Small intestine (tissue), 7 donors: Measurements from ENCODE around the gene SBSN. TPM values are rescaled to one million over a fixed set of nuclear protein-coding genes. Genes with fewer than 3 reads are reported as not detected.

ENCODE experiments used
- DNase-seq, 2 donors: peaks; one replicate each; pipeline versions ENCODE4 v3.0.0 to v3.0.0-alpha.2; 2013
- FAIRE-seq: peaks from 2 replicates; lab custom pipeline; 2012; peaks lifted over from hg19 to GRCh38; lab: Jason Lieb, UNC
- H3K27ac ChIP-seq, 3 donors: one replicate each; pipeline ENCODE4 v1.5.1; 2013; ENCODE audit warnings: low read length in 2 of 3, mild to moderate bottlenecking in 2 of 3, control low read depth in 1 of 3, inconsistent platforms in 1 of 3, low read depth in 1 of 3, moderate library complexity in 1 of 3
- H3K27me3 ChIP-seq, 3 donors: one replicate each; pipeline ENCODE4 v1.6.1; 2013; ENCODE audit warnings: low read length in 3 of 3, inconsistent platforms in 1 of 3; ENCODE audit not compliant: control insufficient read depth in 3 of 3, insufficient read depth in 3 of 3
- H3K36me3 ChIP-seq, 3 donors: one replicate each; pipeline ENCODE4 v1.6.1; 2013; ENCODE audit warnings: low read length in 3 of 3, inconsistent platforms in 1 of 3, low read depth in 1 of 3, mild to moderate bottlenecking in 1 of 3, moderate library complexity in 1 of 3; ENCODE audit not compliant: control insufficient read depth in 3 of 3, insufficient read depth in 2 of 3
- H3K4me1 ChIP-seq, 3 donors: one replicate each; pipeline ENCODE4 v1.6.1; 2013; ENCODE audit warnings: low read length in 2 of 3, inconsistent platforms in 1 of 3, low read depth in 1 of 3, mild to moderate bottlenecking in 1 of 3, moderate library complexity in 1 of 3; ENCODE audit not compliant: control insufficient read depth in 3 of 3, insufficient read depth in 2 of 3
- H3K4me3 ChIP-seq, 3 donors: one replicate each; pipeline ENCODE4 v1.5.1; 2013; ENCODE audit warnings: low read length in 3 of 3, control low read depth in 1 of 3, inconsistent platforms in 1 of 3, low read depth in 1 of 3, mild to moderate bottlenecking in 1 of 3, moderate library complexity in 1 of 3
- H3K9me3 ChIP-seq, 2 donors: one replicate each; pipeline ENCODE4 v1.6.1; 2013; ENCODE audit warnings: low read depth in 1 of 2, low read length in 1 of 2; ENCODE audit not compliant: control insufficient read depth in 2 of 2, insufficient read depth in 1 of 2
- WGBS, 3 donors: extraction: QIAGEN DNeasy Blood & Tissue Kit; methylation state at CpG; one replicate each; pipeline ENCODE4 v1.1.7; 2013; 5-methylcytosine and 5-hydroxymethylcytosine counted together
- polyA plus RNA-seq, 4 donors: library from polyadenylated mRNA; stranded (reverse) in 3 of 4; unstranded in 1 of 4; fragments of 200-250 nt in 3 of 4; fragments of 120-200 nt in 1 of 4; gene quantifications; one replicate each; pipeline versions ENCODE4 v1.2.1 to v1.2.3, GENCODE V29; 2013
- donor health status: healthy with polysubstance abuse.
- donor health status: control.
- donor health status: control.
- donor health status: Bipolar disorder and iron deficiency.
- donor health status: healthy.

The SBSN gene
- polyA plus RNA-seq, 4 donors, result 0.07 to 1.8 (median 0.54) TPM; not detected in 1

- Histone ChIP-seq H3K27me3 (peaks cover 3 to 35% (median 11%) of the 10 kb centered on the region in 3 donors), H3K27ac (no peak overlapping the region), H3K4me1 (no peaks in the 10 kb centered on the region), H3K36me3 (no peaks in the 10 kb centered on the region), H3K4me3 (no peak overlapping the region), H3K9me3 (no peaks in the 10 kb centered on the region)
- 77 to 87% (median 84%) methylated on average over 16 of the region's 16 CpGs for WGBS, 3 donors
- DNase-seq (no peak), FAIRE-seq (no peak)
These were observed 28.9 kb upstream of the SBSN start for GRCh38 chr19:35556846-35557538.

DNA sequence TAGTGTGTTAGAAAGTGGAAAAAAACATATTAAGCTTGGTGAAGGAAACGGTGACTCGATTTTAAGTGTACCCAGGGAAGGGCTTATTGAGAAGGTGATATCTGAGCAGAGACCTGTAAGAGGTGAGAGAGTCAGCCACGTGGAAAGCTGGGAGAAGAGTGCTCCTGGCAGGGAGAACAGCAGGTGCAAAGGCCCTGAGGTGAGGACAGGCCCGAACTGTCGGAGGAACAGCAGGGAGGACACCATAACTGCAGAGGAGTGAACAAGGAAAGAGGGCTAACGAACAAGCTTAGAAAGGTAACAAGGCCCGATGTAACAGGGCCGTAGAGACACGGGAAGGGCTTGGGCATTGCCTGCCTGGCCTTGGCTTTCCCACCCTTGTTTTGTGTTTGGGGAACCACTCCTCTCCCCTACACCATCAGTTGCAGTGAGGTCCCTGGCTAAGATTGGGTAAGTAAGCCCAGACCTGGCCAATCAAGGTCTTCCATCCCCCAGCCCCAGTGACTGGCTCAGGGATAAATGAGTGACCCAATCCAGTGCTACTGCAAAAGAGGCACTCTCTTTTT is 28.0 kb upstream of the SBSN start:
- no peak overlapping the region for H3K27ac ChIP-seq
- no peak overlapping the region for H3K4me3 ChIP-seq
- 76 to 84% (median 83%) methylated on average over 9 of the region's 9 CpGs for WGBS, 3 donors
- peaks cover 0 to 2% (median 0%) of the 10 kb centered on the region in 3 donors for H3K36me3 ChIP-seq
- FAIRE-seq (no peak), DNase-seq (no peak)
- peaks cover 3 to 31% (median 11%) of the 10 kb centered on the region in 3 donors for H3K27me3 ChIP-seq
- no peaks in the 10 kb centered on the region for H3K4me1 ChIP-seq
- H3K9me3 ChIP-seq, result no peaks in the 10 kb centered on the region

- Histone ChIP-seq H3K4me1 (no peaks in the 10 kb centered on the region), H3K9me3 (no peaks in the 10 kb centered on the region), H3K27ac (no peak overlapping the region), H3K36me3 (peaks cover 0 to 8% (median 0%) of the 10 kb centered on the region in 3 donors), H3K27me3 (peaks cover 3 to 31% (median 11%) of the 10 kb centered on the region in 3 donors), H3K4me3 (no peak overlapping the region)
- DNase-seq (no peak), FAIRE-seq (no peak)
- WGBS, 3 donors, result 69 to 74% (median 71%) methylated on average over 24 to 30 of the region's 30 CpGs
These were observed 27.3 kb upstream of the SBSN start for GRCh38 chr19:35555301-35556005.

GRCh38 chr19:35554076-35554475 is 26.0 kb upstream of the SBSN start:
- Histone ChIP-seq H3K36me3 (peaks cover 0 to 17% (median 0%) of the 10 kb centered on the region in 3 donors), H3K4me3 (no peak overlapping the region), H3K27ac (no peak overlapping the region), H3K9me3 (no peaks in the 10 kb centered on the region), H3K4me1 (no peaks in the 10 kb centered on the region), H3K27me3 (peaks cover 3 to 24% (median 3%) of the 10 kb centered on the region in 3 donors)
- 53 to 69% (median 59%) methylated on average over 5 of the region's 5 CpGs for WGBS, 3 donors
- FAIRE-seq (no peak), DNase-seq (no peak)

GRCh38 chr19:35553385-35554000 is 25.4 kb upstream of the SBSN start:
- Histone ChIP-seq H3K4me1 (no peaks in the 10 kb centered on the region), H3K36me3 (peaks cover 0 to 22% (median 0%) of the 10 kb centered on the region in 3 donors), H3K4me3 (no peak overlapping the region), H3K27ac (no peak overlapping the region), H3K27me3 (peaks cover 0 to 18% (median 3%) of the 10 kb centered on the region in 3 donors), H3K9me3 (no peaks in the 10 kb centered on the region)
- FAIRE-seq (no peak), DNase-seq (no peak)
- WGBS, 3 donors, result 62 to 75% (median 67%) methylated on average over 13 to 14 of the region's 14 CpGs

- H3K27ac ChIP-seq, result no peak overlapping the region
- peaks cover 0 to 28% (median 0%) of the 10 kb centered on the region in 3 donors for H3K36me3 ChIP-seq
- WGBS, 3 donors, result 62 to 74% (median 64%) methylated on average over 12 to 13 of the region's 13 CpGs
- DNase-seq (no peak), FAIRE-seq (no peak)
- H3K4me1 ChIP-seq, result no peaks in the 10 kb centered on the region
- no peak overlapping the region for H3K4me3 ChIP-seq
- peaks cover 0 to 12% (median 0%) of the 10 kb centered on the region in 3 donors for H3K27me3 ChIP-seq
- H3K9me3 ChIP-seq, result no peaks in the 10 kb centered on the region
These were observed 24.6 kb upstream of the SBSN start for GRCh38 chr19:35552534-35553384.

DNA sequence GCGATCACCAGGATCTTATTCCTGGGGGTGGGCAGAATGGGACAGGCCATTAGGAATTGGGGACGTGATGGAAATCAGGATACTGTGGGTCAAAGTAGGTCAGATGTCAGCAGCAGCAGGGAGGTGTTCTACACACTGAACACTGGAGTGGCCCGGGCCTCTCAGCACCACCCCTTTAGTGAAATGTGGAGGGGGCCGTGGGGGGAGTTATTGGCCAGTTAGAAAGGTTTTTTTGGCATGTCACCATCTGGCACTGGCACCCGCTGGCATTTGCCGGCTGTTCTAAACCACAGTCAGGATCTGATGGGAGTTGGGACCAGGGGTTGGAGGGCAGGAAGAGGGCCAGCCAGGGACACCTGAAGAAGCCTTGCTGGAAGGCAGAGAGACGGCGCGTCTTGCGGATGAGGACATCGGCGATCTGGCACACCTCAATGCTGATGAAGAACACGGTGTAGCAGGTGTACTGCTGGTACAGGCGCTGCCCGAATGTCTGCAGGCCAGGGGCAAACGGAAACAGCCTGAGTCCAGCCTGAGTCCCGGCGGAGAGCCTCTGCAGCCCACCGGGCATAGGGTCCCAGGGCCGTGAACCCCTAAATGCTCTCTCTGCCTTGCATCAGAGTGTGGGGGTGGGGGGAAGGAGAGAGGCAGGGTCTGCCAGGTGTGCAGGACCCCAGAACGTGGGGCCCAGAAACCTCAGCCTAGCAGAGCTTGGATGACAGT is 23.1 kb upstream of the SBSN start:
- H3K4me3 ChIP-seq, result no peak overlapping the region
- peaks cover 0 to 3% (median 0%) of the 10 kb centered on the region in 3 donors for H3K27me3 ChIP-seq
- no peak overlapping the region for H3K27ac ChIP-seq
- DNase-seq, result no peak
- WGBS, 3 donors, result 85 to 90% (median 87%) methylated on average over 21 of the region's 21 CpGs
- H3K9me3 ChIP-seq, result no peaks in the 10 kb centered on the region
- peaks cover 0 to 5% (median 4%) of the 10 kb centered on the region in 3 donors for H3K4me1 ChIP-seq
- no peak for FAIRE-seq
- peaks cover 0 to 42% (median 0%) of the 10 kb centered on the region in 3 donors for H3K36me3 ChIP-seq
